Naive thymus-derived CD4-positive, alpha-beta T cell (primary cell): ENCODE data around the gene C17orf50. TPM values are rescaled to one million over a fixed set of nuclear protein-coding genes. Genes with fewer than 3 reads are reported as not detected.
"Not testable (repeated sequence)": the region's sequence is repeated elsewhere in the genome, so short reads cannot be mapped to it uniquely, and the experiment has no call there.

Experiments used
- ATAC-seq: fragments of 150-1000 bp; cut with Tn5 transposase; 2 replicates; pipeline ENCODE4 v1.10.0; 2021; ENCODE audit warnings: mild to moderate bottlenecking, moderate library complexity
- CTCF ChIA-PET: fragments of 350-600 bp; sonication (Branson Sonifier 250); formaldehyde crosslinking; loops from one replicate; lab custom pipeline; 2021; ENCODE audit warnings: antibody characterized with exemption; lab: Charles Lee
- POLR2A ChIA-PET: fragments of 350-600 bp; sonication (Branson Sonifier 250); formaldehyde crosslinking; loops from one replicate; lab custom pipeline; 2021; ENCODE audit warnings: antibody characterized with exemption, inconsistent platforms; lab: Charles Lee
- DNase-seq, 9 donors: peaks; one replicate each; pipeline versions ENCODE4 v3.0.0 to v3.0.0-alpha.2; 2020 to 2022; ENCODE audit warnings: mixed read lengths in 1 of 9
- H3K27ac ChIP-seq: one replicate; pipeline ENCODE4 v1.7.0; 2013; ENCODE audit warnings: mild to moderate bottlenecking, low read depth, low read length, moderate library complexity
- H3K27me3 ChIP-seq, 2 donors: one replicate each; pipeline ENCODE4 v1.7.0; 2013; ENCODE audit warnings: low read length in 2 of 2, mild to moderate bottlenecking in 2 of 2, moderate library complexity in 2 of 2; ENCODE audit not compliant: control insufficient read depth in 2 of 2, insufficient read depth in 2 of 2
- H3K36me3 ChIP-seq, 3 experiments: 1 replicate in 2 of 3; 2 replicates in 1 of 3; pipeline ENCODE4 v1.7.0; 2013; ENCODE audit warnings: low read length in 3 of 3, mild to moderate bottlenecking in 3 of 3, moderate library complexity in 1 of 3; ENCODE audit not compliant: insufficient read depth in 3 of 3, control insufficient read depth in 2 of 3
- H3K4me1 ChIP-seq, 2 donors: one replicate each; pipeline ENCODE4 v1.7.0; 2013; ENCODE audit warnings: low read length in 2 of 2, mild to moderate bottlenecking in 2 of 2, moderate library complexity in 1 of 2; ENCODE audit not compliant: control insufficient read depth in 2 of 2, insufficient read depth in 2 of 2
- H3K4me3 ChIP-seq: 2 replicates; pipeline ENCODE4 v1.7.0; 2013; ENCODE audit warnings: mild to moderate bottlenecking, low read length
- H3K9me3 ChIP-seq, 3 experiments: 1 replicate in 2 of 3; 2 replicates in 1 of 3; pipeline ENCODE4 v1.7.0; 2013; ENCODE audit warnings: low read length in 3 of 3; ENCODE audit not compliant: control insufficient read depth in 2 of 3
- H3K27ac Mint-ChIP-seq, 9 donors: one replicate each; pipeline ENCODE4 v1.8.0; 2020 to 2022; ENCODE audit warnings: mixed read lengths in 9 of 9, mild to moderate bottlenecking in 8 of 9, moderate library complexity in 5 of 9, inconsistent platforms in 2 of 9
- H3K27me3 Mint-ChIP-seq, 5 donors: one replicate each; pipeline ENCODE4 v1.8.0; 2021 to 2022; ENCODE audit warnings: mixed read lengths in 5 of 5, mild to moderate bottlenecking in 1 of 5
- H3K36me3 Mint-ChIP-seq, 5 donors: one replicate each; pipeline ENCODE4 v1.8.0; 2020 to 2022; ENCODE audit warnings: mixed read lengths in 5 of 5, mild to moderate bottlenecking in 3 of 5, inconsistent platforms in 1 of 5
- H3K4me1 Mint-ChIP-seq, 7 donors: one replicate each; pipeline ENCODE4 v1.8.0; 2020 to 2022; ENCODE audit warnings: mixed read lengths in 7 of 7, mild to moderate bottlenecking in 3 of 7, inconsistent platforms in 1 of 7
- H3K4me3 Mint-ChIP-seq, 10 donors: one replicate each; pipeline ENCODE4 v1.8.0; 2020 to 2022; ENCODE audit warnings: mild to moderate bottlenecking in 10 of 10, mixed read lengths in 10 of 10, moderate library complexity in 6 of 10, inconsistent platforms in 2 of 10
- H3K9me3 Mint-ChIP-seq, 11 donors: one replicate each; pipeline ENCODE4 v1.8.0; 2020 to 2022; ENCODE audit warnings: mixed read lengths in 11 of 11, mild to moderate bottlenecking in 4 of 11, inconsistent platforms in 1 of 11, moderate library complexity in 1 of 11
- intact Hi-C, 2 donors: fragments of 100-400 bp; cut with micrococcal nuclease; formaldehyde crosslinking; loops; one replicate each; pipeline ENCODE4 v1.15.1; 2023
- polyA plus RNA-seq, 2 donors: library from polyadenylated mRNA; unstranded; fragments of 300-500 nt; fragmentation: Illumina TruSeq; gene quantifications; one replicate each; pipeline ENCODE4 v1.2.3, GENCODE V29; 2021
- total RNA-seq, 6 experiments: library from RNA in 5 of 6; stranded (reverse) in 5 of 6; gene quantifications; 1 replicate in 5 of 6; 2 replicates in 1 of 6; pipeline ENCODE4 v1.2.3 and lab custom pipeline; 2021 to 2026

The C17orf50 gene
- total and polyA plus RNA-seq, 7 experiments from 2014 or later = 0.27 TPM; not detected in 6

- H3K4me3 ChIP-seq, H3K36me3 Mint-ChIP-seq, H3K4me1 ChIP-seq, intact Hi-C loops, ATAC-seq, POLR2A ChIA-PET, H3K27ac ChIP-seq, H3K36me3 ChIP-seq, H3K9me3 Mint-ChIP-seq, H3K27ac Mint-ChIP-seq, DNase-seq, H3K9me3 ChIP-seq, CTCF ChIA-PET: not testable (repeated sequence)
- peaks cover 29 to 49% (median 36%) of the 10 kb centered on the region in 5 donors for H3K27me3 Mint-ChIP-seq
- peak overlapping the region in 1 of 10 donors; percentile 5 for H3K4me3 Mint-ChIP-seq
- H3K27me3 ChIP-seq = peaks cover 0 to 10% of the 10 kb centered on the region in 2 donors
- peaks cover 0 to 21% (median 3%) of the 10 kb centered on the region in 7 donors for H3K4me1 Mint-ChIP-seq
Measured at GRCh38 chr17:35751541-35751940, 9.1 kb upstream of the C17orf50 start.

- ATAC-seq (no peak), DNase-seq (no peak)
- intact Hi-C loops = no loop called here
- Mint-ChIP-seq H3K4me3 (no peak overlapping the region), H3K9me3 (peaks cover 0 to 1% (median 0%) of the 10 kb centered on the region in 11 donors), H3K27me3 (peaks cover 29 to 49% (median 34%) of the 10 kb centered on the region in 5 donors), H3K36me3 (no peaks in the 10 kb centered on the region), H3K27ac (no peak overlapping the region), H3K4me1 (peaks cover 0 to 19% (median 3%) of the 10 kb centered on the region in 7 donors)
- CTCF ChIA-PET = no interaction called here
- H3K9me3 ChIP-seq = no peaks in the 10 kb centered on the region
- no peaks in the 10 kb centered on the region for H3K4me1 ChIP-seq
- POLR2A ChIA-PET = no interaction called here
- H3K4me3 ChIP-seq = no peak overlapping the region
- no peaks in the 10 kb centered on the region for H3K36me3 ChIP-seq
- H3K27ac ChIP-seq = no peak overlapping the region
- peaks cover 0 to 10% of the 10 kb centered on the region in 2 donors for H3K27me3 ChIP-seq
Measured at GRCh38 chr17:35752471-35752870, 8.2 kb upstream of the C17orf50 start.

- H3K9me3 Mint-ChIP-seq = no peaks in the 10 kb centered on the region
- H3K4me3 ChIP-seq = no peak within 1 kb of the TSS
- H3K27ac Mint-ChIP-seq = no peak within 1 kb of the TSS
- H3K4me3 Mint-ChIP-seq = no peak within 1 kb of the TSS
- no peaks in the 10 kb centered on the region for H3K36me3 Mint-ChIP-seq
- intact Hi-C loops = no loop called here
- CTCF ChIA-PET = no interaction called here
- H3K27me3 Mint-ChIP-seq = peaks cover 29 to 49% (median 33%) of the 10 kb centered on the region in 5 donors
- ATAC-seq (no peak), DNase-seq (no peak)
- peaks cover 0 to 16% (median 3%) of the 10 kb centered on the region in 7 donors for H3K4me1 Mint-ChIP-seq
- no peaks in the 10 kb centered on the region for H3K4me1 ChIP-seq
- H3K9me3 ChIP-seq = no peaks in the 10 kb centered on the region
- H3K27ac ChIP-seq = no peak within 1 kb of the TSS
- peaks cover 0 to 4% of the 10 kb centered on the region in 2 donors for H3K27me3 ChIP-seq
- H3K36me3 ChIP-seq = no peaks in the 10 kb centered on the region
- POLR2A ChIA-PET = no interaction called here
Measured at GRCh38 chr17:35752945-35753764, 7.5 kb upstream of the C17orf50 start, which contains the start of gene GAS2L2. GAS2L2 (minus strand) TSS chr17:35753239; CDS start chr17:35752850, 389 bp downstream.

- CTCF ChIA-PET = interaction anchor here (0.6 to 1.4 kb wide), 5 partner anchors 10 to 144 kb away, joined by 3 to 5 read pairs (median 4); partner anchors contain the start of gene TAF15
- Mint-ChIP-seq H3K9me3 (peaks cover 0 to 2% (median 0%) of the 10 kb centered on the region in 11 donors), H3K27me3 (peaks cover 0 to 23% (median 1%) of the 10 kb centered on the region in 5 donors), H3K27ac (no peak overlapping the region), H3K36me3 (no peaks in the 10 kb centered on the region), H3K4me3 (no peak overlapping the region), H3K4me1 (peaks cover 0 to 2% (median 0%) of the 10 kb centered on the region in 7 donors)
- DNase-seq (no peak), ATAC-seq (no peak)
- no peaks in the 10 kb centered on the region for H3K9me3 ChIP-seq
- POLR2A ChIA-PET = no interaction called here
- no peak overlapping the region for H3K27ac ChIP-seq
- H3K27me3 ChIP-seq = no peaks in the 10 kb centered on the region
- H3K36me3 ChIP-seq = no peaks in the 10 kb centered on the region
- H3K4me1 ChIP-seq = no peaks in the 10 kb centered on the region
- intact Hi-C loops = no loop called here
- H3K4me3 ChIP-seq = no peak overlapping the region
Measured at GRCh38 chr17:35757243-35757642, 3.4 kb upstream of the C17orf50 start.

GRCh38 chr17:35761601-35762000 lies 914 bp downstream of the C17orf50 start:
- Mint-ChIP-seq H3K36me3 (no peaks in the 10 kb centered on the region), H3K27ac (peak overlapping the region in 1 of 9 donors; percentile 51), H3K9me3 (peaks cover 0 to 2% (median 0%) of the 10 kb centered on the region in 11 donors), H3K4me1 (peaks cover 0 to 10% (median 8%) of the 10 kb centered on the region in 7 donors), H3K4me3 (peak overlapping the region in 1 of 10 donors; percentile 30), H3K27me3 (peaks cover 0 to 13% (median 0%) of the 10 kb centered on the region in 5 donors)
- Histone ChIP-seq H3K36me3 (no peaks in the 10 kb centered on the region), H3K4me1 (peaks cover 0 to 9% of the 10 kb centered on the region in 2 donors), H3K9me3 (no peaks in the 10 kb centered on the region), H3K27me3 (no peaks in the 10 kb centered on the region), H3K27ac (no peak overlapping the region), H3K4me3 (no peak overlapping the region)
- DNase-seq (no peak), ATAC-seq (no peak)
- intact Hi-C loops = loop anchor here in 1 of 2 donors (5.0 kb wide), 1 partner anchor 171 kb away; the partner anchor contains the start of gene RDM1
- POLR2A ChIA-PET = interaction anchor here (1.7 kb wide), 1 partner anchor 47 kb away, joined by 10 read pairs; the partner anchor contains the start of gene TAF15
- CTCF ChIA-PET = interaction anchor here (1.0 to 13.0 kb wide), 4 partner anchors 31 to 183 kb away, joined by 3 to 222 read pairs (median 4); partner anchors contain the start of genes MMP28 and TAF15

GRCh38 chr17:35763767-35764122 lies 3.1 kb downstream of the C17orf50 start:
- Histone ChIP-seq H3K9me3 (no peaks in the 10 kb centered on the region), H3K27me3 (no peaks in the 10 kb centered on the region), H3K36me3 (no peaks in the 10 kb centered on the region), H3K4me1 (peaks cover 0 to 9% of the 10 kb centered on the region in 2 donors), H3K4me3 (peak overlapping the region; percentile 92), H3K27ac (peak overlapping the region; percentile 50)
- CTCF ChIA-PET = interaction anchor here (0.7 to 13.0 kb wide), 28 partner anchors 12 to 623 kb away, joined by 3 to 222 read pairs (median 6); partner anchors contain the start of genes MMP28 and TAF15
- Mint-ChIP-seq H3K27me3 (peaks cover 0 to 21% (median 0%) of the 10 kb centered on the region in 5 donors), H3K4me1 (peaks cover 0 to 10% (median 8%) of the 10 kb centered on the region in 7 donors), H3K4me3 (peak overlapping the region; percentile 27 to 99 (median 92)), H3K36me3 (no peaks in the 10 kb centered on the region), H3K27ac (no peak overlapping the region), H3K9me3 (peaks cover 0 to 2% (median 0%) of the 10 kb centered on the region in 11 donors)
- ATAC-seq = no peak
- no peak for DNase-seq
- intact Hi-C loops = loop anchor here (1.0 to 5.0 kb wide), 3 partner anchors 41 to 169 kb away; partner anchors contain the start of genes TAF15 (in 2 of the 2) and RDM1 (in 1 of the 2)
- POLR2A ChIA-PET = interaction anchor here (0.6 to 5.0 kb wide), 10 partner anchors 9 to 1235 kb away, joined by 3 to 108 read pairs (median 5); partner anchors contain the start of genes MMP28 and TAF15
